ENCODE measurements around the gene CCDC91. TPM values are rescaled to one million over a fixed set of nuclear protein-coding genes. Genes with fewer than 3 reads are reported as not detected.

CCDC91 gene
- total RNA-seq, 1 donor from 2014 or later = 11.8 TPM

DNA sequence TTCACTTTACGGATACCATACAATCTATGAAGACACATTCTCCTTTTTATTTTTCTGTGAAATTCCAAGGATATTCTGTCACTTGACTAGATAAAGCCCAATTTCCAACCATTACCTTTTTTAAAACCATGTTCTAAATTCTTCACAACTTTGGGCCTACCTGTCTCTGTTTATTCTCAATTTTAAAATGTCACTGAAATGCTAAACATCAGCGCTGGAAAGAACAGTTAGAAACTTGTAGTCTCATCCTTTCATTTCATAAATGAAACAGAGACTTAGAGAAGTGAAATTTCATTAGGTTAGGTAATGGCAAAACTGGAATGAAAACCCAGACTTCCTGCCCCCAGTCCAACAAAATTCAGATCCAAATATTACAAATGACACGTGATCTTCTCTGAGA lies 396.2 kb downstream of the CCDC91 start:
- TF ChIP-seq, protein P1, sequence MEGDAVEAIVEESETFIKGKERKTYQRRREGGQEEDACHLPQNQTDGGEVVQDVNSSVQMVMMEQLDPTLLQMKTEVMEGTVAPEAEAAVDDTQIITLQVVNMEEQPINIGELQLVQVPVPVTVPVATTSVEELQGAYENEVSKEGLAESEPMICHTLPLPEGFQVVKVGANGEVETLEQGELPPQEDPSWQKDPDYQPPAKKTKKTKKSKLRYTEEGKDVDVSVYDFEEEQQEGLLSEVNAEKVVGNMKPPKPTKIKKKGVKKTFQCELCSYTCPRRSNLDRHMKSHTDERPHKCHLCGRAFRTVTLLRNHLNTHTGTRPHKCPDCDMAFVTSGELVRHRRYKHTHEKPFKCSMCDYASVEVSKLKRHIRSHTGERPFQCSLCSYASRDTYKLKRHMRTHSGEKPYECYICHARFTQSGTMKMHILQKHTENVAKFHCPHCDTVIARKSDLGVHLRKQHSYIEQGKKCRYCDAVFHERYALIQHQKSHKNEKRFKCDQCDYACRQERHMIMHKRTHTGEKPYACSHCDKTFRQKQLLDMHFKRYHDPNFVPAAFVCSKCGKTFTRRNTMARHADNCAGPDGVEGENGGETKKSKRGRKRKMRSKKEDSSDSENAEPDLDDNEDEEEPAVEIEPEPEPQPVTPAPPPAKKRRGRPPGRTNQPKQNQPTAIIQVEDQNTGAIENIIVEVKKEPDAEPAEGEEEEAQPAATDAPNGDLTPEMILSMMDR (conservative IDR thresholded peaks at IDR 0.05; ENCODE audit: low read depth, low read length) = no peak
- H3K4me3 ChIP-seq (ENCODE audit: low read depth, low read length) = no peak overlapping the region
- no peak for DNase-seq (ENCODE audit: low read depth)

DNA sequence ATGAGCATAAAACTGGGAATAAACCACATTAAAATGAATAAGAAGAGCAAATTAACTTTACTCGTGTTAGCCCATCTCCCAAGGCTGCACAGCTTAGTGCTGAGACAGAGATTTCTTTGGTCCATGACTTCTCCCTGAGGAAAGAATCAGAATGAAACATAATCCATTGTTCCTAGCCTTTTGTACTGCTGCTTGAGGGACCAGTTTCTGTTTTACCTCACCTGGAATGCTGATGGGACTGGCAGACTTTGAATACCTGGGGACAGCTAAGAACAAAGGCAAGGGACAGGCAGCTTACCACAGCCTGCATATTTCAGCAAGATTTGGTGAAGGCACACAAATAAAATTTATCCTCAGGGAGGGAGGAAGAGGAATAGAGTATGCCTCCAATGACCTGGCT lies 401.6 kb downstream of the CCDC91 start:
- DNase-seq (ENCODE audit: low read depth) = no peak
- H3K4me3 ChIP-seq (ENCODE audit: low read depth, low read length) = no peak overlapping the region
- TF ChIP-seq, protein P1 (conservative IDR thresholded peaks at IDR 0.05; ENCODE audit: low read depth, low read length) = no peak

Other genes with a start within 250 kb of the CCDC91 start
- gene PTHLH, start 217.7 kb upstream of the CCDC91 start, total RNA-seq = 0.81 and 1.1 TPM in 2 replicates